ENCODE measurements around the gene NFIA.

The NFIA gene

GRCh38 chr1:61083807-61084440, 1.6 kb downstream of the NFIA start:
- no peak for DNase-seq (ENCODE audit: low spot score)

- DNase-seq (ENCODE audit: low spot score) = no peak
These were observed 2.2 kb downstream of the NFIA start for GRCh38 chr1:61084491-61085031.

DNA sequence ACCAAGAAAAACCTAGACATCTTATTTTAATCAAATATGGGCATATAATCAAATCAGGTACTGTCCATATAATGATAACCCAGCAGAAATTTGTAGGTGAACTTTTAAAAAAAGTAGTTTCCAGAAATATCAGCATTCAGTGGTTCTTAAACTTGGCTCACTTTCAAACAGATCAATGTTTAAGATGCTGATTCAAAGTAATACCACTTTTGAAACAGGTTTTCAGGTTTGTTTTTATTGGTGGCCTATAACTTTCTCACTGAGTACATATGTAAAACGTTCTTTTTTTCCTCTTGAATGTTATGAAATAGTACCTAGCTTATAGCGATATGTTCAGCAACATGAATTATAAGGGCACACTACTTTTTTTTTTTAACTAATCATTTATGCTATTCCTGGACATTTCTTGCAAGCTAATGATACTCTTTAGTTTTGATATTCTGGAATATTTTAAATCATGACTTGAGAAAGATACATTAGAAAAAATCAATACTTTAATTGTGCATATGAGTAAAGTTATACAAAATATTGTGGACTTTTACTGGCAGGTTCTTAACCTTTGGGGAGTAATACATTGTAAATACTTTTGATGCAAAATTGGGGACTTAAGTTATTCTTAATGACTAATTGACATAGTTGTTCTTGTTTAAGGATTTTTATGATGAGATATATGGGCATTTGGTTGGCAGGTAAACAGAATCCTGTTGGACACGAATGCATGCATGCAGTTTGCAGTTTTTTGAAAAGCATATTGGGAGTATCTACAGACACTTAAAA, 3.0 kb downstream of the NFIA start:
- no peak for DNase-seq (ENCODE audit: low spot score)

GRCh38 chr1:61085983-61086644, 3.8 kb downstream of the NFIA start:
- no peak for DNase-seq (ENCODE audit: low spot score)

DNA sequence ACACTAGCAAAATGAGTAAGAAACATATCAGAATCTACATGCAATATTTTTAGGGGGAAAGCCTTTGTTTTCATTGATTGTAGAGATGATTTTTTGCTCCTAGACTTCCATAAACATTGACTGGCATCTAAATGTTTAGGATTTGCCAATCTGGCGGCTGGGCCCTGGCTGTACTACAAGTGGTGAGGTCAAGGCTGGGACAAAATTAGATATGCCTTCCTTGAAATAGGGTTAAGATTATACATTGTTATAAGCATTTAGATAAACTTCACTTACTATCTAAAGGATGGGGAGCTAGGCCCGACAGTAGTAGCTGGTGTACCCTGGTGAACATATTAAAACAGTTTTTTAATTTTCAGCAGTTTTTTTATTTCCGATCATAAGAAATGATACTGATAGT, 5.2 kb downstream of the NFIA start:
- DNase-seq (ENCODE audit: low spot score) = no peak

DNA sequence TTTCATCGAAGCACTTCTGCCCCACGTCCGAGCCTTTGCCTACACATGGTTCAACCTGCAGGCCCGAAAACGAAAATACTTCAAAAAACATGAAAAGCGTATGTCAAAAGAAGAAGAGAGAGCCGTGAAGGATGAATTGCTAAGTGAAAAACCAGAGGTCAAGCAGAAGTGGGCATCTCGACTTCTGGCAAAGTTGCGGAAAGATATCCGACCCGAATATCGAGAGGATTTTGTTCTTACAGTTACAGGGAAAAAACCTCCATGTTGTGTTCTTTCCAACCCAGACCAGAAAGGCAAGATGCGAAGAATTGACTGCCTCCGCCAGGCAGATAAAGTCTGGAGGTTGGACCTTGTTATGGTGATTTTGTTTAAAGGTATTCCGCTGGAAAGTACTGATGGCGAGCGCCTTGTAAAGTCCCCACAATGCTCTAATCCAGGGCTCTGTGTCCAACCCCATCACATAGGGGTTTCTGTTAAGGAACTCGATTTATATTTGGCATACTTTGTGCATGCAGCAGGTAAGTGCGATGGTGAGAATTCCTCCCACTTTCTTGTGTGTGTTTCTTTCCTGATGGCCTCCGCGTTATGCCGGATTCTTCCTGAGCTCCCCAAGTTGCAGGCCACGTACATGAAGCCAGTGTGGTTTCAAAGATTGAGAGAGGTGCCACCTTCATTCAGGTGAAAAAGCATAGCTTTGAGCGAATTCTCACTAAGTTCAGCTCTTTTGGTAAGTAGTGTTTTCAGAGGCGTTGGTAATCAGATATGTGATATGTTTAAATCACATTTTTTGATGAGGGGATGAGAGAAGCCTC, 6.0 kb downstream of the NFIA start:
- DNase-seq (ENCODE audit: low spot score) = no peak

DNA sequence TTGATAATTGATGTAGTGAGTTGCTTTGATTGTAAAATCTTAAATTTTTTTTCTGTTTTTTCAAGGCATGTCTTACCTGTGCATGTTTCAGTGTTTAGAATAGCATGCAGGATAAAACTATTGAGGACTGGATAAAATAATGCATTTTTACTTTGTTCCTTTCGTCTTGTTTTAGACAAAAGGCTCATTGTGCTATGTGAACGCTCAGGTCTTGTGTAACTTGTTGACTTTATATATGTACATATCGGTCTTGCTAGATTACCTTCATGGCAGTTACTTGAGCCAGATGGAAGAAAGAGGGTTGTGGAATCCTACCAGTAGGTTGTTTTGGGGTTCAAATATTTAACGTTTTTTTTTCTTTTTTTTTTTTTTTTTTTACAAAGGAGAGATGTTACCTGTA, 7.0 kb downstream of the NFIA start:
- no peak for DNase-seq (ENCODE audit: low spot score)

DNA sequence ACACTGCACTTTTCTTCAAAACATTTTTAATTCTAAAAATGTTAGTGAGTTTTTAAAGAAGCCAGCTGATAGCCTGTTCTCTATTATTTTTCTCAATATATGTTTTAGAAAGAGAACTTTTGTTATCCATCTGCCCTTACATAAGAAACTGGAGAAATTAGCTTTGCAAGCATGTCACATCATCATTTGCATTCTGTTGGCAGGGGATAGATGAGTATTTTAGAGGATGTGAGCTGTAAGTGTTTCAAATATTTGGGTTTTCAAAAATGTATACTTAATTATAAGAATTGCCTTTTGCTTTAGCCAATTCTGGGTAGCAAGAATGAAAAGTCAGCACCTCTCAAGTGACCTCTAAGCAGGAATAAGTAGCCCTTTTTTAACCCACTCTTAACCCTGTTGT, 7.4 kb downstream of the NFIA start:
- no peak for DNase-seq (ENCODE audit: low spot score)

DNA sequence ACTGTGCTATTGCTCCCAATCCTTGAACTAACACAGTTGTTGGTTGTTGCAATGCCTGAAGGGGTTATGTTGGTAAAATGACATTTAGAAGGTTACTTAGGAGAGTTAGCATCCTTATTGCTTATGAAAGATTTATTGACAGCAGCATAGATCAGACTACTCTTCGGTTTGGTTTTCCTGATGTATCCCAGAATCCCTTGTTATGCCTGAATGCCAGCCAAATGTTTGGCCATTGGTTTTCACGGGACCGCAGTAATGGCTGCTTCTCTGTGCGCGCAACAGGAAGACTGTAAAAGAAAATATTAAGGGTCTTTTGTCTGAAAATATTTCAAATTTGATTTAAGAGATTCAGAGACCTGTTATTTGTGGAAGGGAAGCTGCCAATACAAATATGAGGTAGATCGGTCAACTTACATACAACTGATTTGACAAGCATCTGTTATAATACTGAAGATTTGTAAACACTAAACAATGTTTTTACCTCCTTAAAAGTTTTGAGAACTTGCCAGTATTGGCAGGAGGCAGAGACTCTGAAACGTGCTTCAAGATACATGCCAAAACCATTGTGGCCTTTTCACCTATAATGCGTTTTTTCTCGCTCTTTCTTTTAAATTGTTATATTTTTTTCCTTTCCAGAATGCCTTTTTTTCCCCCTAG, 8.3 kb downstream of the NFIA start:
- no peak for DNase-seq (ENCODE audit: low spot score)

GRCh38 chr1:61091455-61091854, 9.1 kb downstream of the NFIA start:
- no peak for DNase-seq (ENCODE audit: low spot score)

DNA sequence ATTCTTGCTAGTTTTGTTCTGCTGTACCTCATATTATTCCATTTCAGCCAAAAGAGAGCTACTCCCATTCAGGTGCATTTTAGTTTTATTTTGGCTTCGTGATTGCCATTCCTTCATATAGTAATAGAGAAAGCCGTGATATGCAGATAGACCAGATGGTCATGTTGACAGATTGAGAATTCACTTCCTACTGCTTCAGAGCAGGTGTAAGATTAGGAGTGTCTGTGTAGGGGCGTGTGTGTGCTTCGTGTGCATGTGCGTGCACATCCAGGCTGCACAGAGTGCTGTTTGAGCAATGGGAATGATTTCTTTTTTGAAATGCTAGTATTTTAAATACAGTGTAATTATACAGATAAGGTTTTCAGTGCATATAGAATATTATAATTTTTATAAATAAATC, 10.3 kb downstream of the NFIA start:
- DNase-seq (ENCODE audit: low spot score) = no peak

- no peak for DNase-seq (ENCODE audit: low spot score)
These were observed 11.3 kb downstream of the NFIA start for GRCh38 chr1:61093525-61094137.

GRCh38 chr1:61094677-61095469, 12.5 kb downstream of the NFIA start:
- no peak for DNase-seq (ENCODE audit: low spot score)

DNA sequence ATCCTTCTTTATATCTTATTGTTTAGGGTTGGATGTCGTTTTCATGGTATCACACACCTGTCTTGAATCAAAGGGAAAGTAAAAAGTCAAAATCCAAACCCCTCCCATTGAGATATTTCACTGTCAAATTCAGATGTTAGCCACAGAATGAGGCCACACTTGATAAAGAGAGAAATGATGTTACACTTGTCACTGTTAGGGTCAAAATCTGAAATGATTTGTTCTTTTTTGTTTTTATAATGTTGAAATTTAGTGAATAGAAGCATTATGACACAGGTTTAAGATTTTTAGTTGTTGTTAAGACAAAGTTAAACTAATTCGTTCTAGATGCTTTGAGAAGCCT, 13.1 kb downstream of the NFIA start:
- no peak for DNase-seq (ENCODE audit: low spot score)

GRCh38 chr1:61097317-61097716, 15.0 kb downstream of the NFIA start:
- no peak for DNase-seq (ENCODE audit: low spot score)

DNA sequence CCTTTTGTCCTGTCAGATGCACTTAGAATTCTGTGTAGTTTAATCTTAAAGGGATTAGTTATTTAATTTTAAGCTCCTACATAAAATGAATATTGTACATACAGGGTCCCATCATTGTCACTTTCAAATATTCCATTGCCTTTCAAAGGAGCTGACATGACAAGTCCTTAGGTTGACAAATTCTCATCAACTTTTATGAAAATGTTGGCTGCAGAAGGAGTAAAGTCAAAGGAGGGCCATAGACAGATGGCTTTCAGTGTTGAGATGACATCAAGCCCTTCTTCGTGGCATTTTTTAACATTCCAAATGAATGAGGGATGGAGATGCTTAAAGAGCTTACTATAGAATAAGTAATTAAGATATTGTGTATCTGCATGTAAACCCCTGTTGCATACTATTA, 15.4 kb downstream of the NFIA start:
- no peak for DNase-seq (ENCODE audit: low spot score)

DNA sequence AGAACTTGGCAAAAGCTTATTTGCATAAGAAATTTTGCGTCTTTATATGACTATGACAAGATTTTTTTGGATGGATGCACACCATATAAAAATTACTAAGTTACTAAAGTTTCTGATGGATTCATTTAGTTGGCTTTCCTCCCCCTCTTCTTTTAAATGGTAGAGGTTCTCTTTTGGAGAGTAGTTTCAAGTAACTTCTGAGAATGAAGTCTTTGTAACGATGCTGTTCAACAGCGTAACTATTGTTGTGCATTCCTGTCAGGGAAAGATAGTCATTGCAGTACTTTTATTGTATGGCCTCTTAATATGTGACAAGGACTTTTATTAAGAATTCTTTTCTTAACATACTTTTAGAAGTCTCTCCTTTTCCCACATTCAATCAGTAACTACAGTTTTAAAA, 16.0 kb downstream of the NFIA start:
- DNase-seq (ENCODE audit: low spot score) = no peak

DNA sequence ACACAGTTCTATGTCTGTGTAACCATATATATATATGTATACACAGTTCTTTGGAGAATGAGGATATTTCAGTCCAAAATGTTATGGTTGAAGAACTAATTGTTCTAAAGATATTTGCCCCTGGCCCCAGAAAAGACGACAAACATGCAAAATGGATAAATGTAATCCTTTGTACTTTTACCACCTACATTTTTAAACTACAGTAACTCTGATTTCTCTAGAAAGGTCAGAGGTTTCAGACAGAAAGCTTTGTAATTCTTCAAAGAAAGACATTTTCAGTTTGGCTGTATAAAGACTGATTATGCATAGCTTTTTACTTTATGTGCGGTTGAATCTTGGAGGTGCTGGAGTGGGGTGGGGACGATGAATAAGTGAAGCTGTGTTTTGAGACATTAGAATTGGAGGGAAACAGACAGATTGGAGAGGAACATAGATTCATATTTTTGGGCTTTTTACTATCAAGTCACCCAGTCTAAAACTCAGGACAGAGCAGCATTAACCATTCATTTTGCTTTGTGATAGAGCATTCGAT, 16.6 kb downstream of the NFIA start:
- no peak for DNase-seq (ENCODE audit: low spot score)

DNA sequence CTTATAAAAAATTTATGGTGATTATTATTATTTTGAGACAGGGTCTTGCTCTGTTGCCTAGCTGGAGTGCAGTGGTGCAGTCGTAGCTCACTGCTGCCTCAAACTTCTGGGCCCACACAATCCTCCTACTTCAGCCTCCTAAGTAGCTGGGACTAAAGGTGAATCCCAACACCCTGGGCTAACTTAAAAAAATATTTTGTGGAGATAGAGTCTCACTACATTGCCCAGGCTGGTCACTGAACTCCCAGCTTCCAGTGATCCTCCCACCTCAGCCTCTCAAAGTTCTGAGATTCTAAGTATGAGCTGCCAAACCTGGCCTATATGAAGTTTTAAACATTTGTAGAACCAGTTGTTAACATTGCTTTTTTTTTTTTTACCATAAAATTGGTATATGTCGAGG, 18.2 kb downstream of the NFIA start:
- DNase-seq (ENCODE audit: low spot score) = no peak

- DNase-seq (ENCODE audit: low spot score) = no peak
These were observed 19.2 kb downstream of the NFIA start for GRCh38 chr1:61101536-61101935.

All from CD4-positive, alpha-beta T cell treated with Interleukin-2 at 100 ng/mL for 4 hours (primary cell).